ENCODE data around the gene FAM237B. TPM values are rescaled to one million over a fixed set of nuclear protein-coding genes. Genes with fewer than 3 reads are reported as not detected.
"Not testable (repeated sequence)": the region's sequence is repeated elsewhere in the genome, so short reads cannot be mapped to it uniquely, and the experiment has no call there.

FAM237B gene
- not detected in 2 replicates for total RNA-seq

DNA sequence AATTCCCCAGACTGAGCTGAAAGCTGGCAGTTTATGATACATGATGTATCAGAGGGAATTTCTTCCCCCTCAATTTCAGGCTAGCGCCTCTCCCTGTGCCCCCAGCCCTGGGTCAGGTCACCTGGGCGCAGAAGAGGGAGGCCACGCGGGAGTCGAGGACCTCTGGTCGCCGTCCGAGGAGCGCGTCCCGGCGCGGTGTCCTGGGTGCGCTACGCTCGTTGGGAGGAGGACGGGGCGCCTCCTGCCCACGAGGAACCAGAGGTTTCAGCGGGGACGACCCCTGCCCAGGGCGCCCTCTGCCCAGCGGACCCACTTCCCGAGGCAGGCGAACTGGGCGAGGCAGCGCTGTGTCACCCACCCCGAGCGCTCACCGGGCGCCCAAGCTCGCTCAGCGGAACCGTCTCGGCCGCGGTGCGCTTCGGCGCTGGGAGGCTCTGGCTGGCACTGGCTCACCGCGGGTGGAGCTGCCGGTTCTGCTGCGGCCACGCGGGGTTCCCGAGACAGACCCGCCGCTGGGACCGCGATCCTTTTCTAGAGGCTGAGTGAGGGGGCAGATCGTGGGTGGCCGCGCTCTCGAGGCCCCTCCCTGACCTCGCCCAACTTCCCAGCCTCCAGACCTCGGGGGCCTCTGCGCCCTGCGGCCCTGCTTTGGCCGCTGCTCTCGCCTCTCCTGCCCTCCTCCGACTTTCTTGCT, at the start of gene FAM237B:
Gene FAM237B (minus strand): TSS at position 504 of the 694 bp plus-strand sequence. CDS start 1,556 bp downstream, outside the sequence.
- Mint-ChIP-seq H3K4me1 (peaks cover 9% of the 10 kb centered on the region), H3K27ac (no peak within 1 kb of the TSS), H3K4me3 (no peak within 1 kb of the TSS), H3K27me3 (peaks cover 37% of the 10 kb centered on the region), H3K36me3 (ENCODE audit: low read depth) (no peaks in the 10 kb centered on the region), H3K9me3 (no peaks in the 10 kb centered on the region)
- TF ChIP-seq, protein P1, sequence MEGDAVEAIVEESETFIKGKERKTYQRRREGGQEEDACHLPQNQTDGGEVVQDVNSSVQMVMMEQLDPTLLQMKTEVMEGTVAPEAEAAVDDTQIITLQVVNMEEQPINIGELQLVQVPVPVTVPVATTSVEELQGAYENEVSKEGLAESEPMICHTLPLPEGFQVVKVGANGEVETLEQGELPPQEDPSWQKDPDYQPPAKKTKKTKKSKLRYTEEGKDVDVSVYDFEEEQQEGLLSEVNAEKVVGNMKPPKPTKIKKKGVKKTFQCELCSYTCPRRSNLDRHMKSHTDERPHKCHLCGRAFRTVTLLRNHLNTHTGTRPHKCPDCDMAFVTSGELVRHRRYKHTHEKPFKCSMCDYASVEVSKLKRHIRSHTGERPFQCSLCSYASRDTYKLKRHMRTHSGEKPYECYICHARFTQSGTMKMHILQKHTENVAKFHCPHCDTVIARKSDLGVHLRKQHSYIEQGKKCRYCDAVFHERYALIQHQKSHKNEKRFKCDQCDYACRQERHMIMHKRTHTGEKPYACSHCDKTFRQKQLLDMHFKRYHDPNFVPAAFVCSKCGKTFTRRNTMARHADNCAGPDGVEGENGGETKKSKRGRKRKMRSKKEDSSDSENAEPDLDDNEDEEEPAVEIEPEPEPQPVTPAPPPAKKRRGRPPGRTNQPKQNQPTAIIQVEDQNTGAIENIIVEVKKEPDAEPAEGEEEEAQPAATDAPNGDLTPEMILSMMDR (IDR thresholded peaks at IDR 0.05): no peak
- ChIA-PET CTCF (no interaction called here), POLR2A (no interaction called here)
- DNase-seq (no peak), ATAC-seq (ENCODE audit: low read depth) (no peak)
- intact Hi-C loops (cut with micrococcal nuclease): no loop called here

DNA sequence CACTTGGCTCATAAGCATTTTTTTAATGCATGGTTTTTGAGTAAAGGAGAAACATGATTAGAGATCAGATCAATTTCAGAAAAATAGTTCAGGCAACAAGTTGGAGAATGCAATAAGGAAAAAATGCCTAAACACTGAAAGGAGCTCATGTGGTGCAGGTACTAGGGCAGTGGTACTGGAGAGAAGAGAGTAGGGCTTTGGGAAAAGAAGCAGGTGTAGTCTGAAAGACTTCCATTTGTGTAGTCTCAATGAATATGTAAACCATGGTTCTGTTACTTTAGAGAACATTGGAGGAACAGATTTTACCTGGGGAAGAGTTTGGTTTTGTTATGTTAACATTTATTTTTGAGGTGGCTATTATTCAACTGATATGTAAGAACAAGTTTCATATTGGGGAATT, 30.9 kb upstream of the FAM237B start:
- no peak for DNase-seq
- Mint-ChIP-seq H3K27me3 (no peaks in the 10 kb centered on the region), H3K36me3 (ENCODE audit: low read depth) (peaks cover 58% of the 10 kb centered on the region), H3K27ac (no peak overlapping the region), H3K4me3 (no peak overlapping the region), H3K4me1 (peaks cover 28% of the 10 kb centered on the region), H3K9me3 (peaks cover 3% of the 10 kb centered on the region)
- CTCF ChIA-PET: no interaction called here
- TF ChIP-seq, protein P1 (IDR thresholded peaks at IDR 0.05): no peak
- ATAC-seq (ENCODE audit: low read depth): no peak
- POLR2A ChIA-PET: no interaction called here
- intact Hi-C loops (cut with micrococcal nuclease): no loop called here

DNA sequence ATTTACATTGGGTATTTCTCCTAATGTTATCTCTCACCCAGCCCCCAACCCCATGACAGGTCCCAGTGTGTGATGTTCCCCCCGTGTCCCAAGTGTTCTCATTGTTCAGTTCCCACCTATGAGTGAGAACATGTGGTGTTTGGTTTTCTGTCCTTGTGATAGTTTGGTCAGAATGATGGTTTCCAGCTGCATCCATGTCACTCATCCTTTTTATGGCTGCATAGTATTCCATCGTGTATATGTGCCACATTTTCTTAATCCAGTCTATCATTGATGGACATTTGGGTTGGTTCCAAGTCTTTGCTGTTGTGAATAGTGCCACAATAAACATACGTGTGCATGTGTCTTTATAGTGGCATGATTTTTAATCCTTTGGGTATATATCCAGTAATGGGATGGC, 28.9 kb upstream of the FAM237B start:
- Mint-ChIP-seq H3K4me1 (peaks cover 46% of the 10 kb centered on the region), H3K36me3 (ENCODE audit: low read depth) (peaks cover 49% of the 10 kb centered on the region)
- intact Hi-C loops (cut with micrococcal nuclease); H3K27me3 Mint-ChIP-seq; H3K4me3 Mint-ChIP-seq; POLR2A ChIA-PET; H3K27ac Mint-ChIP-seq; ATAC-seq (ENCODE audit: low read depth); CTCF ChIA-PET; DNase-seq; H3K9me3 Mint-ChIP-seq: not testable (repeated sequence)

DNA sequence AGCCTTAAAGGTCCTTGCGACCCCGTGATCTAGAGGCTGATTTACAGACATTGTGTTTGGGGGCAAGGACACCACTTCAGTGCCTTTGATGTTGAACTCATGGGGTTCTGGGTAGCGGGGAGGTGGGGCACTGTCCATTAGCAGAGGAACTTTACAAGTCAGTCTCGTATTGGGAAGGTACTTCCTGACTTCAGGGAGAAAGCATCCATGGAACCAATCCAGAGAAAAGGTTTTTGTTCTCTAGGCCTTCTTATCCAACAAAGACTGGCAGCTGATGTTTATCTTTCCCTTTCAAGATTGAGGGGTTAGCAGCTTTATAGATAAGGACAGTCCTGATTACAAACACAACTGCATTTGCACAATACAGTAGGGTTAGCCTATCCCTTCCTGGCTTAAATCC, 28.2 kb upstream of the FAM237B start:
- ATAC-seq (ENCODE audit: low read depth): no peak
- POLR2A ChIA-PET: no interaction called here
- H3K27ac Mint-ChIP-seq: no peak overlapping the region
- no peak overlapping the region for H3K4me3 Mint-ChIP-seq
- peaks cover 46% of the 10 kb centered on the region for H3K36me3 Mint-ChIP-seq (ENCODE audit: low read depth)
- H3K9me3 Mint-ChIP-seq: no peaks in the 10 kb centered on the region
- CTCF ChIA-PET: no interaction called here
- no peak for DNase-seq
- peaks cover 47% of the 10 kb centered on the region for H3K4me1 Mint-ChIP-seq
- intact Hi-C loops (cut with micrococcal nuclease): loop anchor here (5.0 to 10.0 kb wide), 3 partner anchors 253 to 1595 kb away; partner anchors contain the start of genes AKAP9 and MTERF1
- H3K27me3 Mint-ChIP-seq: no peaks in the 10 kb centered on the region
- TF ChIP-seq, protein P1 (IDR thresholded peaks at IDR 0.05): no peak

DNA sequence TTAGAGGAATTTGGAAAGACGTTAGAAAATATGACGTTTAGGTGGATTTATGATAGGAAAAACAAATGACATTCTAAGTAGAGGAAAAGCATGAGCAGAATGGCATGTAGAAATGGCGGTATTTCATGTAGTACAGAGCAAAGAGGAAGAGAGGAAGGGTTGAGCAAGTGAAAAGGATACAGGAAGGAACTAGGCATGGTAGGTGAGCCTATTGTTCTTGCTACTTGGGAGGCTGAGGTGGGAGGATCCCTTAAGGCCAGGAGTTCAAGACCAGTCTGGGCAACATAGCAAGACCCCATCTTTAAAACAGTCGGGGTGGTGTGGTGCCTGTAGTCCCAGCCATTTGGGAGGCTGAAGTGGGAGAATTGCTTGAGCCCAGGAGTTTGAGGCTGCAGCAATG, 26.7 kb upstream of the FAM237B start:
- ChIA-PET POLR2A (no interaction called here), CTCF (no interaction called here)
- ATAC-seq (ENCODE audit: low read depth) (no peak), DNase-seq (no peak)
- H3K9me3 Mint-ChIP-seq: no peaks in the 10 kb centered on the region
- H3K27me3 Mint-ChIP-seq: no peaks in the 10 kb centered on the region
- peaks cover 44% of the 10 kb centered on the region for H3K4me1 Mint-ChIP-seq
- TF ChIP-seq, protein P1 (IDR thresholded peaks at IDR 0.05): no peak
- intact Hi-C loops (cut with micrococcal nuclease): loop anchor here (2.0 to 10.0 kb wide), 4 partner anchors 255 to 1785 kb away; partner anchors contain the start of genes AKAP9 and MTERF1
- no peak overlapping the region for H3K27ac Mint-ChIP-seq
- H3K36me3 Mint-ChIP-seq (ENCODE audit: low read depth): peaks cover 36% of the 10 kb centered on the region
- peak overlapping the region; percentile 96 for H3K4me3 Mint-ChIP-seq
